Endodermal cell (in vitro differentiated cells): ENCODE measurements around the gene ASH1L. TPM values are rescaled to one million over a fixed set of nuclear protein-coding genes. Genes with fewer than 3 reads are reported as not detected.

Experiments used
- DNase-seq: peaks from one replicate; pipeline ENCODE4 v3.0.0-alpha.2; 2017
- H3K27ac ChIP-seq: 2 replicates; pipeline ENCODE4 v1.5.1; 2013; ENCODE audit warnings: mild to moderate bottlenecking, low read depth, low read length, moderate library complexity
- H3K27me3 ChIP-seq: 2 replicates; pipeline ENCODE4 v1.6.1; 2013; ENCODE audit warnings: mild to moderate bottlenecking, low read length, moderate library complexity; ENCODE audit not compliant: insufficient read depth, control insufficient read depth, poor library complexity, severe bottlenecking
- H3K36me3 ChIP-seq: 2 replicates; pipeline ENCODE4 v1.7.0; 2013; ENCODE audit warnings: mild to moderate bottlenecking, low read length, moderate library complexity; ENCODE audit not compliant: control insufficient read depth, insufficient read depth
- H3K4me1 ChIP-seq: one replicate; pipeline ENCODE4 v1.7.0; 2013; ENCODE audit warnings: low read length; ENCODE audit not compliant: control insufficient read depth, insufficient read depth
- H3K4me3 ChIP-seq: 2 replicates; pipeline ENCODE4 v1.5.1; 2013; ENCODE audit warnings: mild to moderate bottlenecking, low read length, moderate library complexity
- H3K9ac ChIP-seq: 2 replicates; pipeline ENCODE4 v1.6.1; 2013; ENCODE audit warnings: mild to moderate bottlenecking, low read length, moderate library complexity; ENCODE audit not compliant: poor library complexity, severe bottlenecking; ENCODE audit errors: extremely low read depth
- H3K9me3 ChIP-seq: 2 replicates; pipeline ENCODE4 v1.6.1; 2013; ENCODE audit warnings: mild to moderate bottlenecking, low read length, moderate library complexity; ENCODE audit not compliant: control insufficient read depth
- H3K27ac Mint-ChIP-seq: 2 replicates; pipeline ENCODE4 v1.8.0; 2020; ENCODE audit warnings: mixed read lengths
- H3K27me3 Mint-ChIP-seq: 2 replicates; pipeline ENCODE4 v1.8.0; 2021; ENCODE audit warnings: mild to moderate bottlenecking, mixed read lengths; ENCODE audit not compliant: insufficient read depth
- H3K36me3 Mint-ChIP-seq: 2 replicates; pipeline ENCODE4 v1.8.0; 2020; ENCODE audit warnings: low read depth, mixed read lengths
- H3K4me1 Mint-ChIP-seq: 2 replicates; pipeline ENCODE4 v1.8.0; 2020; ENCODE audit warnings: mixed read lengths
- H3K4me3 Mint-ChIP-seq: 2 replicates; pipeline ENCODE4 v1.8.0; 2020; ENCODE audit warnings: mild to moderate bottlenecking, moderate library complexity, mixed read lengths
- H3K9me3 Mint-ChIP-seq: 2 replicates; pipeline ENCODE4 v1.8.0; 2020; ENCODE audit warnings: mild to moderate bottlenecking, mixed read lengths
- WGBS, 2 experiments: methylation state at CpG; one replicate each; pipeline versions ENCODE4 v1.1.5 to v1.1.7; 2013; ENCODE audit warnings: missing lambda C conversion rate in 2 of 2, mixed read lengths in 1 of 2; ENCODE audit not compliant: insufficient coverage in 1 of 2, insufficient read length in 1 of 2; 5-methylcytosine and 5-hydroxymethylcytosine counted together
- microRNA-seq: library from miRNA; unstranded; fragments of <30 nt; microRNA quantifications from one replicate; pipeline ENCODE4 v1.2.0, GENCODE V29; 2020; ENCODE audit warnings: borderline microRNAs expressed
- total RNA-seq, 2 donors: library from RNA; stranded (reverse); fragmentation: NEBNext Ultra II Directional in 1 of 2; extraction: Animal tissue kit (Norgen Biotek cat#: 25700) in 1 of 2; gene quantifications; 2 replicates in 1 of 2; 3 replicates in 1 of 2; pipeline ENCODE4 v1.2.1, GENCODE V29; 2021
- TF ChIP-seq, protein P1 (sequence below): fragments of 200-600 bp; sonication (generic); conservative IDR thresholded peaks from 2 replicates; pipeline ENCODE4 v1.5.0; 2021; ENCODE audit warnings: antibody characterized with exemption, mild to moderate bottlenecking

ASH1L gene
- total RNA-seq, 2 donors from 2014 or later = 34.5 to 37.0 TPM

DNA sequence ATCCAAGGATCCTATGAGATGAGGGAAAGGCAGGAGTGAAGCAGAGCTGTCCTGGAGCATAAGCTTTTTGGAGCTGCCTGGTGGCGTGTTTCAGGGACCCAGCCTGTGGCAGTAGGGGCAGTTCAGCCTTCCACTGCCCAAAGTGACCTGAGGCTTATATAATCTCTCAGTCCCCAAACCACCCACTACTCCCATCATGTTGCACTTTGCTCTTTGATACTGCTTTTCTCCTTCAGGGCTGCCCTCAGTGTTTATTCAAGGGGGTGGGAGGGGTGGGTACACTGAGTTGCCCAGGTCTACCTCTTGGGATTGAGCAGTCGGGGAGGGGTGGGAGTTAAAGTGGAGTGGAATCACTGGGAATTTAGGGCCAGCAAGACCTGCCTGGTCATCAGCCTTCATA, 276.1 kb downstream of the ASH1L start:
- H3K9me3 Mint-ChIP-seq = no peaks in the 10 kb centered on the region
- Histone ChIP-seq H3K27ac (no peak overlapping the region), H3K27me3 (no peaks in the 10 kb centered on the region), H3K36me3 (no peaks in the 10 kb centered on the region), H3K4me1 (no peaks in the 10 kb centered on the region), H3K4me3 (no peak overlapping the region), H3K9me3 (no peaks in the 10 kb centered on the region), H3K9ac (no peak overlapping the region)
- no peak for DNase-seq
- H3K27me3 Mint-ChIP-seq = peaks cover 2% of the 10 kb centered on the region
- no peaks in the 10 kb centered on the region for H3K36me3 Mint-ChIP-seq
- TF ChIP-seq, protein P1, sequence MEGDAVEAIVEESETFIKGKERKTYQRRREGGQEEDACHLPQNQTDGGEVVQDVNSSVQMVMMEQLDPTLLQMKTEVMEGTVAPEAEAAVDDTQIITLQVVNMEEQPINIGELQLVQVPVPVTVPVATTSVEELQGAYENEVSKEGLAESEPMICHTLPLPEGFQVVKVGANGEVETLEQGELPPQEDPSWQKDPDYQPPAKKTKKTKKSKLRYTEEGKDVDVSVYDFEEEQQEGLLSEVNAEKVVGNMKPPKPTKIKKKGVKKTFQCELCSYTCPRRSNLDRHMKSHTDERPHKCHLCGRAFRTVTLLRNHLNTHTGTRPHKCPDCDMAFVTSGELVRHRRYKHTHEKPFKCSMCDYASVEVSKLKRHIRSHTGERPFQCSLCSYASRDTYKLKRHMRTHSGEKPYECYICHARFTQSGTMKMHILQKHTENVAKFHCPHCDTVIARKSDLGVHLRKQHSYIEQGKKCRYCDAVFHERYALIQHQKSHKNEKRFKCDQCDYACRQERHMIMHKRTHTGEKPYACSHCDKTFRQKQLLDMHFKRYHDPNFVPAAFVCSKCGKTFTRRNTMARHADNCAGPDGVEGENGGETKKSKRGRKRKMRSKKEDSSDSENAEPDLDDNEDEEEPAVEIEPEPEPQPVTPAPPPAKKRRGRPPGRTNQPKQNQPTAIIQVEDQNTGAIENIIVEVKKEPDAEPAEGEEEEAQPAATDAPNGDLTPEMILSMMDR = no peak
- no peak overlapping the region for H3K4me3 Mint-ChIP-seq
- no peaks in the 10 kb centered on the region for H3K4me1 Mint-ChIP-seq
- WGBS, 2 experiments = 91 to 100% methylated on average over 2 of the region's 2 CpGs
- no peak overlapping the region for H3K27ac Mint-ChIP-seq

GRCh38 chr1:155285631-155286044, 277.0 kb downstream of the ASH1L start:
- TF ChIP-seq, protein P1 = no peak
- H3K9ac ChIP-seq = no peak overlapping the region
- H3K4me3 Mint-ChIP-seq = no peak overlapping the region
- H3K27ac ChIP-seq = no peak overlapping the region
- no peaks in the 10 kb centered on the region for H3K36me3 Mint-ChIP-seq
- WGBS, 2 experiments = 95% methylated on average over 16 to 18 of the region's 18 CpGs
- no peaks in the 10 kb centered on the region for H3K4me1 ChIP-seq
- H3K27me3 ChIP-seq = no peaks in the 10 kb centered on the region
- no peaks in the 10 kb centered on the region for H3K9me3 Mint-ChIP-seq
- no peaks in the 10 kb centered on the region for H3K4me1 Mint-ChIP-seq
- H3K27me3 Mint-ChIP-seq = no peaks in the 10 kb centered on the region
- no peak overlapping the region for H3K27ac Mint-ChIP-seq
- no peaks in the 10 kb centered on the region for H3K36me3 ChIP-seq
- no peaks in the 10 kb centered on the region for H3K9me3 ChIP-seq
- DNase-seq = no peak
- H3K4me3 ChIP-seq = no peak overlapping the region

Small RNA genes within 50 kb of the gene (microRNA-seq; reads per million reads assigned to microRNA genes)
- gene MIR555 = not detected

Other genes starting within 250 kb of the ASH1L start
- gene RUSC1, start 241.9 kb downstream of the ASH1L start, total RNA-seq = 10 to 100 TPM; 74.5 to 83.8 TPM
- 10 to 100 TPM; 57.0 to 74.7 TPM for gene MSTO1, start 47.4 kb upstream of the ASH1L start, total RNA-seq
- 10 to 100 TPM; 44.2 to 45.8 TPM for gene YY1AP1, start 126.0 kb upstream of the ASH1L start, total RNA-seq
- 100 to 1,000 TPM; 107 to 112 TPM for gene DAP3, start 126.3 kb upstream of the ASH1L start, total RNA-seq